KMS-11 (cell line): Measurements from ENCODE around the gene CHRD.
"Not testable (repeated sequence)": the region's sequence is repeated elsewhere in the genome, so short reads cannot be mapped to it uniquely, and the experiment has no call there.

Source experiments
- H2AFZ ChIP-seq: fragments of 200-600 bp; sonication (generic); 2 replicates; pipeline ENCODE4 v1.6.1; 2016; ENCODE audit warnings: antibody characterized with exemption, mixed run types, low read depth
- H3K27ac ChIP-seq: fragments of 200-600 bp; sonication (generic); 2 replicates; pipeline ENCODE4 v1.6.1; 2016; ENCODE audit warnings: mild to moderate bottlenecking, mixed run types
- H3K27me3 ChIP-seq: fragments of 200-600 bp; sonication (generic); 2 replicates; pipeline ENCODE4 v1.6.1; 2017; ENCODE audit warnings: mild to moderate bottlenecking, low read depth, mixed run types, moderate library complexity; ENCODE audit not compliant: insufficient read depth
- H3K36me3 ChIP-seq: fragments of 200-600 bp; sonication (generic); 2 replicates; pipeline ENCODE4 v1.6.1; 2017; ENCODE audit warnings: mild to moderate bottlenecking, mixed run types; ENCODE audit not compliant: insufficient read depth
- H3K4me1 ChIP-seq: fragments of 200-600 bp; sonication (generic); 2 replicates; pipeline ENCODE4 v1.6.1; 2016; ENCODE audit warnings: mild to moderate bottlenecking, low read depth, mixed run types; ENCODE audit not compliant: poor library complexity, severe bottlenecking
- H3K4me2 ChIP-seq: fragments of 200-600 bp; sonication (generic); 2 replicates; pipeline ENCODE4 v1.7.0; 2016; ENCODE audit warnings: mild to moderate bottlenecking, mixed run types
- H3K4me3 ChIP-seq: fragments of 200-600 bp; sonication (generic); IDR thresholded peaks from 2 replicates; pipeline ENCODE4 v1.6.1; 2017; ENCODE audit warnings: low read depth, low read length, mixed read lengths; ENCODE audit not compliant: insufficient read depth
- H3K79me2 ChIP-seq: fragments of 200-600 bp; sonication (generic); 2 replicates; pipeline ENCODE4 v1.6.1; 2016; ENCODE audit warnings: low read depth, mixed run types; ENCODE audit not compliant: insufficient read depth
- H3K9ac ChIP-seq: fragments of 200-600 bp; sonication (generic); 2 replicates; pipeline ENCODE4 v1.6.1; 2016; ENCODE audit warnings: mild to moderate bottlenecking, mixed run types
- H4K20me1 ChIP-seq: fragments of 200-600 bp; sonication (generic); 2 replicates; pipeline ENCODE4 v1.6.1; 2016; ENCODE audit warnings: mild to moderate bottlenecking, mixed run types; ENCODE audit not compliant: insufficient read depth
- CTCF ChIP-seq: fragments of 200-600 bp; sonication (generic); conservative IDR thresholded peaks from 2 replicates; pipeline ENCODE4 v1.6.1; 2017; ENCODE audit warnings: low read depth, mild to moderate bottlenecking, antibody characterized with exemption, low read length, moderate library complexity, mixed read lengths

The CHRD gene

GRCh38 chr3:184426691-184427141 lies 46.9 kb downstream of the CHRD start:
- H3K36me3 ChIP-seq = no peaks in the 10 kb centered on the region

DNA sequence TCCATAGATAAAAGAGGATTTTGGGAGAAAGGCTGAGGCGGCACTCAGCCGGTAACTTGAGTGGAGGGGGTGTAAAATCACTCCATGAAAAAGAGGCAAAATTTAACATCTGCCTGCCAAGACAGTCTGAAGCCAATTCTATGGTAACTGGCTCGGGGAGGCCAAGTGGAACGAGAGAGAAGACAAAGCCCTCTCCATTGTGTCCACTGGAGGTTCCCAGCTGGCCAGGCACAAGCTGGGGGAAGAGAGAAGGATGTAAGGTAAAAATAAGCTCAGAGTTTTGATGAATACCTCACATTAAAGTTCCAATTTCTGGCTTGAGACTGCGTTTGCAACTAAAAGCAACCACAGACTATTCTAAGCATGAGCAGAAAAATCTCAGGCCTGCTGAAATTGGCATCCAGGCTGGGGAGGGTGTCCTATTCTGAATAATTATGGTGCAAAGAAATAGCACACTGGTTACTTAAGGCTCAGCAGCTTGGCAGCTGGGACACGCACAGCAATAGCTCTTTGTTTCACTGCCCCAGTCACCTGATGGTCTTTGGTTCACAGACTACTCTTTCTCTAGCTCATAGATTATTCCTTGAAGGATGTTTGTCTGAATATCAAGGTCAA lies 48.8 kb downstream of the CHRD start:
- no peak overlapping the region for H2AFZ ChIP-seq
- H3K4me3 ChIP-seq = no peak overlapping the region
- H3K27me3 ChIP-seq = no peaks in the 10 kb centered on the region
- TF ChIP-seq CTCF = no peak
- H3K4me1 ChIP-seq = no peaks in the 10 kb centered on the region
- H3K4me2 ChIP-seq = no peak overlapping the region
- no peaks in the 10 kb centered on the region for H3K36me3 ChIP-seq
- no peaks in the 10 kb centered on the region for H4K20me1 ChIP-seq
- H3K79me2 ChIP-seq = no peaks in the 10 kb centered on the region
- no peak overlapping the region for H3K9ac ChIP-seq
- no peak overlapping the region for H3K27ac ChIP-seq

More at GRCh38 chr3:184426691-184427141, 46.9 kb downstream of the CHRD start:
- H3K27ac ChIP-seq = no peak overlapping the region
- H2AFZ ChIP-seq = no peak overlapping the region
- H3K4me2 ChIP-seq = no peak overlapping the region
- no peak overlapping the region for H3K9ac ChIP-seq
- TF ChIP-seq CTCF = no peak
- no peaks in the 10 kb centered on the region for H3K27me3 ChIP-seq
- H3K4me3 ChIP-seq = no peak overlapping the region
- H3K79me2 ChIP-seq = no peaks in the 10 kb centered on the region
- H4K20me1 ChIP-seq = no peaks in the 10 kb centered on the region
- no peaks in the 10 kb centered on the region for H3K4me1 ChIP-seq

DNA sequence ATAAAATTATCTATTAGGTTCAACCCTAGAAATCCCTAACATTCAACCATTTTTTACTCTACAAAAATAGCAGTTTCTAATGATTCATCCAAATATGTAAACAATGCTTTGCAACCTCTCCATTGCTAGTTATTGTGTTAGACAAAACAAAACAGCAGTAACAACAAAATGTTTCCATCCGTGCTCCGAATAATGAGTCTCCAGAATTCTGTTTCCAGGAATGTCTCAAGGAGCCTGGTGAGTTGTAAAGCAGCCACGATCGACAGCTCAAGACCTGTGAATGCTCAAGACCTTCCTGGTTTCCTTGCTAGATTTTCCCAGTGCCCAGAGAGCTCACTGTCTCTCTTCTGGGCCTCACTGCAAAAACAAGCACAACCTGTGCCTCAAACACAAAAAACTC lies 49.9 kb downstream of the CHRD start:
- Histone ChIP-seq H3K4me3 (no peak overlapping the region), H2AFZ (no peak overlapping the region), H3K36me3 (no peaks in the 10 kb centered on the region), H3K9ac (no peak overlapping the region), H4K20me1 (no peaks in the 10 kb centered on the region), H3K4me2 (no peak overlapping the region), H3K4me1 (no peaks in the 10 kb centered on the region), H3K27me3 (no peaks in the 10 kb centered on the region), H3K79me2 (no peaks in the 10 kb centered on the region), H3K27ac (no peak overlapping the region)
- TF ChIP-seq CTCF = no peak

DNA sequence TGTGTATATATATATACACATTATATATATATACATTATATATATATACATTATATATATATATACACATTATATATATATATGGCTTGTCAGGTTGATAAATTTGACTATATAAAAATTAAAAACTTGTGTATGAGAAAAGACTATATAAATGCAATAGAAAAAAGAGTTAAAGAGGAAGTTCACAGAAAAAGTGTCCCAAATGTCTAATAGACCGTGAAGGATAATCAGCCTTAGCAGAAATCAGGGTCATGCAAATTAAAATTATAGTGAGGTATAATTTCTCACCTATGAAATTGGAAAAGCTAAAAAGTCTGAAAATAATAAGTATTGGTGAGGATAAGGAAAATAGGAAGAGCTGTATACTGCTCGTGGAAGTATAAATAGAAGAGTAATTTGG lies 51.1 kb downstream of the CHRD start:
- H4K20me1 ChIP-seq = no peaks in the 10 kb centered on the region
- no peak overlapping the region for H3K27ac ChIP-seq
- no peaks in the 10 kb centered on the region for H3K27me3 ChIP-seq
- TF ChIP-seq CTCF = no peak
- H3K4me1 ChIP-seq = no peaks in the 10 kb centered on the region
- no peak overlapping the region for H3K4me2 ChIP-seq
- no peaks in the 10 kb centered on the region for H3K36me3 ChIP-seq
- no peaks in the 10 kb centered on the region for H3K79me2 ChIP-seq
- no peak overlapping the region for H2AFZ ChIP-seq
- no peak overlapping the region for H3K9ac ChIP-seq
- no peak overlapping the region for H3K4me3 ChIP-seq

GRCh38 chr3:184433178-184433577 lies 53.3 kb downstream of the CHRD start:
- not testable (repeated sequence) for H3K36me3 ChIP-seq, H4K20me1 ChIP-seq, H3K4me2 ChIP-seq, H3K4me1 ChIP-seq, H3K27ac ChIP-seq, H3K27me3 ChIP-seq, H3K4me3 ChIP-seq, H3K9ac ChIP-seq, H3K79me2 ChIP-seq, H2AFZ ChIP-seq
